ENCODE data around the gene EZH1.

EZH1 gene

GRCh38 chr17:42766124-42766523 lies 21.3 kb upstream of the EZH1 start:
- Histone ChIP-seq H3K36me3 (ENCODE audit: insufficient read depth) (no peaks in the 10 kb centered on the region), H2AFZ (ENCODE audit: low read depth) (no peak overlapping the region), H3K27me3 (ENCODE audit: insufficient read depth, low read depth) (no peaks in the 10 kb centered on the region), H3K4me2 (no peak overlapping the region), H3K4me1 (ENCODE audit: low read depth, poor library complexity, severe bottlenecking) (peaks cover 15% of the 10 kb centered on the region), H3K79me2 (ENCODE audit: insufficient read depth, low read depth) (no peaks in the 10 kb centered on the region), H3K27ac (no peak overlapping the region), H3K4me3 (IDR thresholded peaks at IDR 0.05; ENCODE audit: insufficient read depth, low read depth, low read length) (no peak overlapping the region), H3K9ac (no peak overlapping the region), H4K20me1 (ENCODE audit: insufficient read depth) (no peaks in the 10 kb centered on the region)
- TF ChIP-seq, protein P1, sequence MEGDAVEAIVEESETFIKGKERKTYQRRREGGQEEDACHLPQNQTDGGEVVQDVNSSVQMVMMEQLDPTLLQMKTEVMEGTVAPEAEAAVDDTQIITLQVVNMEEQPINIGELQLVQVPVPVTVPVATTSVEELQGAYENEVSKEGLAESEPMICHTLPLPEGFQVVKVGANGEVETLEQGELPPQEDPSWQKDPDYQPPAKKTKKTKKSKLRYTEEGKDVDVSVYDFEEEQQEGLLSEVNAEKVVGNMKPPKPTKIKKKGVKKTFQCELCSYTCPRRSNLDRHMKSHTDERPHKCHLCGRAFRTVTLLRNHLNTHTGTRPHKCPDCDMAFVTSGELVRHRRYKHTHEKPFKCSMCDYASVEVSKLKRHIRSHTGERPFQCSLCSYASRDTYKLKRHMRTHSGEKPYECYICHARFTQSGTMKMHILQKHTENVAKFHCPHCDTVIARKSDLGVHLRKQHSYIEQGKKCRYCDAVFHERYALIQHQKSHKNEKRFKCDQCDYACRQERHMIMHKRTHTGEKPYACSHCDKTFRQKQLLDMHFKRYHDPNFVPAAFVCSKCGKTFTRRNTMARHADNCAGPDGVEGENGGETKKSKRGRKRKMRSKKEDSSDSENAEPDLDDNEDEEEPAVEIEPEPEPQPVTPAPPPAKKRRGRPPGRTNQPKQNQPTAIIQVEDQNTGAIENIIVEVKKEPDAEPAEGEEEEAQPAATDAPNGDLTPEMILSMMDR (conservative IDR thresholded peaks at IDR 0.05; ENCODE audit: low read depth, low read length) = no peak

- H3K27me3 ChIP-seq (ENCODE audit: insufficient read depth, low read depth) = no peaks in the 10 kb centered on the region; the same call in 1 of the 2 replicates
- no peaks in the 10 kb centered on the region for H3K36me3 ChIP-seq (ENCODE audit: insufficient read depth)
- H3K4me1 ChIP-seq (ENCODE audit: low read depth, poor library complexity, severe bottlenecking) = peaks cover 24% of the 10 kb centered on the region
- no peak overlapping the region for H3K27ac ChIP-seq
- TF ChIP-seq, protein P1 (conservative IDR thresholded peaks at IDR 0.05; ENCODE audit: low read depth, low read length) = no peak
- no peak overlapping the region for H3K9ac ChIP-seq
- H3K4me3 ChIP-seq (IDR thresholded peaks at IDR 0.05; ENCODE audit: insufficient read depth, low read depth, low read length) = no peak overlapping the region
- no peaks in the 10 kb centered on the region for H4K20me1 ChIP-seq (ENCODE audit: insufficient read depth)
- no peak overlapping the region for H2AFZ ChIP-seq (ENCODE audit: low read depth)
- no peak overlapping the region for H3K4me2 ChIP-seq
- H3K79me2 ChIP-seq (ENCODE audit: insufficient read depth, low read depth) = no peaks in the 10 kb centered on the region
Measured at GRCh38 chr17:42761638-42762037, 16.8 kb upstream of the EZH1 start.

DNA sequence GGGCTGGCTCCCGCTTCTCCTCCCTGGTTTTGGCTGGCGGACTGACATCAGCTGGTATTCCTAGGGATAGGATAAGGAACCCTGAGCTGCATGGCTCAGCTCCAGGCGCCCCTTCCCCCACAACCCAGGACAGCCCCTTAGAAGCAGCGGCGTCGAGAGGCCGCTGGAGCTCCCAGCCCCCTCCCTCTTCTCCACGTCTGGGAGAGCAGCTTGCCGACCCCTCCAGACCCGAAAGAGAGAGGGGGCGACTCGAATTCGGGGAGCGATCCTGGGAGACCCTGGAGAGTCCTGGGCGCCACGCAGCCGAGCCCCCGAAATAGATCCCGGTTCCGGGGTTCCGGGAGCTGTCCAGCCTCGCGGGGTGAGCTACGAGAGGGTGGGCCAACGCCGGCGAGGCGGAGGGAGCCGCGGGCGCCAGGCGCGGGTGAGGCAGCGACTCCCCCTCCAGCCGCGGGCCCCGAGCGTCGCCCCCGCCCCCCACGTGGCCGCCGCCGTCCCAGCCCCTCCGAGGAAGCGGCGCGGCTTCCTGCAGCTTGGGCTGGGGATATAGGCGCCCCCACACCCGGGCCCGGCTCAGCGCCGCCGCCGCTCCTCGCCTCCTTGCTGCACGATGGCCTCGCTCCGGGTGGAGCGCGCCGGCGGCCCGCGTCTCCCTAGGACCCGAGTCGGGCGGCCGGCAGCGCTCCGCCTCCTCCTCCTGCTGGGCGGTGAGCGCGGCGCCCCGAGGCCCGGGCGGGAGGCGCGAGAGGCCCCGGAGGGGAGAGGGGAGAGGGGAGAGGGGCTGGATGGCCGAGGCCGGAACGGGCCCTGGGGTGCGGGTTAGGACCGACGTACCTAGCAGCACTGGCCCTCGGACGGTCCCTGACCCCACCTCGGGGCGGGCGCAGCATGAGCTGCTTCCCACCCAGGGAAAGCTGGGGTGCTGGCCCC lies 16.1 kb upstream of the EZH1 start, which contains the start of gene RAMP2:
Gene RAMP2 (plus strand): TSS at position 576 of the 930 bp plus-strand sequence. CDS start 35 bp downstream, at position 611.
- H3K4me1 ChIP-seq (ENCODE audit: low read depth, poor library complexity, severe bottlenecking) = peaks cover 24% of the 10 kb centered on the region
- no peaks in the 10 kb centered on the region for H3K79me2 ChIP-seq (ENCODE audit: insufficient read depth, low read depth)
- no peak within 1 kb of the TSS for H3K4me3 ChIP-seq (IDR thresholded peaks at IDR 0.05; ENCODE audit: insufficient read depth, low read depth, low read length)
- no peaks in the 10 kb centered on the region for H4K20me1 ChIP-seq (ENCODE audit: insufficient read depth)
- H3K9ac ChIP-seq = no peak within 1 kb of the TSS
- H3K4me2 ChIP-seq = no peak within 1 kb of the TSS
- H3K36me3 ChIP-seq (ENCODE audit: insufficient read depth) = no peaks in the 10 kb centered on the region
- H3K27me3 ChIP-seq (ENCODE audit: insufficient read depth, low read depth) = no peaks in the 10 kb centered on the region; the same call in 1 of the 2 replicates
- TF ChIP-seq, protein P1 (conservative IDR thresholded peaks at IDR 0.05; ENCODE audit: low read depth, low read length) = no peak
- no peak within 1 kb of the TSS for H3K27ac ChIP-seq
- no peak within 1 kb of the TSS for H2AFZ ChIP-seq (ENCODE audit: low read depth)

DNA sequence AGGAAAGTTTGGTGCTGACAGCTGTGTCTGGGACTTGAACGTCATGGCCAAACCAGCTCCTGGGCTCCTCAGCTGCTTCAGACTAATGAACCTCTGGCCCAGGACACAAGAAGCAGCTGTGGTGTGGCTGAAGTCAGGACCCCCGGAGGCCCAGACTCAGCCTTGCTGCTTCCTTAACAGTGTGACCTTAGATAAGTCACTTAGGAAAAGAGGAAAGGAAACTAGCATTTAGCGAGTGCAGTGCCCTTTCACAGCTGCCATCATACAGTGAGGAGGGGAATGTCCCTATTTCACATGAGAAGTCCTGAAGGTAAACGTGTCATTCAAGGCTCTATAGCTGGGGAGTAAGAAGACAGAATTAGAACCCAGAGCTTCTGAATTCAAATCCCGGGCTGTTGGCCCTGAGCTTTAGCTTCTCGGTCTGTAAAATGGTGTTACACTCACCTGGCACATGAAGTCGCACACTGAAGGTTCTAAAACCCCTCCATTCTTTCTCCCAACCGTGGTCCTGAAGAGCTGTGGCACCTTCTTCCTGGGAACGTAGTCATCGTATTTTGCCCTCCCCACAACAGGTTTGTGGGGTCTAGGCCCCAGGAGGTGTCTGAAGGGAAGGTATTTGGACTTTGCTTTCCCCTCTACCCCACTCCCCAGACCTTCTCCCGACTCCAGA lies 15.3 kb upstream of the EZH1 start:
- Histone ChIP-seq H4K20me1 (ENCODE audit: insufficient read depth) (no peaks in the 10 kb centered on the region), H2AFZ (ENCODE audit: low read depth) (no peak overlapping the region), H3K36me3 (ENCODE audit: insufficient read depth) (no peaks in the 10 kb centered on the region), H3K9ac (no peak overlapping the region), H3K27me3 (ENCODE audit: insufficient read depth, low read depth) (no peaks in the 10 kb centered on the region; the same call in 1 of the 2 replicates), H3K4me3 (IDR thresholded peaks at IDR 0.05; ENCODE audit: insufficient read depth, low read depth, low read length) (no peak overlapping the region), H3K4me1 (ENCODE audit: low read depth, poor library complexity, severe bottlenecking) (peaks cover 24% of the 10 kb centered on the region), H3K27ac (no peak overlapping the region), H3K79me2 (ENCODE audit: insufficient read depth, low read depth) (no peaks in the 10 kb centered on the region), H3K4me2 (no peak overlapping the region)
- TF ChIP-seq, protein P1 (conservative IDR thresholded peaks at IDR 0.05; ENCODE audit: low read depth, low read length) = no peak
